ENCODE measurements around the gene LMAN2L.

LMAN2L gene

DNA sequence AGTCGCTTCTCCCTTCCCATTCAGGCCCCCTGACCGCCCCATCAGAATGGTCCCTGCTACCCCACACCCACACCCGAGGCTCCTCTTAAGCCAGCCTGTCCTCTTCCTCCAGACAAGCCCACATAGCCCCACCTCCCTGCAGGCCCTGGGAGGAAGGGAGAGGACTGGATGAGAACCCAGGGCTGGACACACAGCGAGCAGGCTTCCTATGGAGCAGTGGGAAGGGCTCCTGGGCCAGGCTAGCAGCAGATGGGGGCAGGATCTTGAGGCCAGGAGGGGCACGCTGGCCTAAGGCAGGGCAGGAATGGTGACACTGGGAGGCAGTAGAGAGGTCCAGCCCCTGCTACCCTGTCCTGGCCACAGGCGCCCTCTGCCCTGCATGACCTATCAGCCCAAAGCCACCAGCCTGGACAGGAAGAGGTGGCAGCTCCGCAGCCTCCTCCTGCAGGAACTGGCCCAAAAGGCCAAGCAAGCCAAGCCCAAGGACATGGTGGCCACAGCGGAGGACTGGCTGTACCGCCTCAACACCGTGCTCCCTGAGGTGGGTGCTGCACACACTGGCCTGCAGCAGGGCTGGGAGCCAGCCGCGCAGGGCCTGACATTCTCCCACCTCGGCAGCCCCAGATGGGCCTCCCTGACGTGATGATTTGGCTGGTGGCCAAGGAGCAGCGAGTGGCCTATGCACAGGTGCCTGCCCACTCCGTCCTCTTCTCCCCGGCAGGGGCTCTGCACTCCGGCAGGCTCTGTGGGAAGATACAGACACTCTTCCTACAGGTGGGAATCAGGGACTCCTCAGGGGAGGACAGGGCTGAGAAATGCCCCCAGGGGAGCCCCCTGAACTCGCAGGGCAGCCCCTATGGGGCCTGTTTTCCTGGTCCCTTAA lies 54.0 kb downstream of the LMAN2L start:
- TF ChIP-seq, protein P1, sequence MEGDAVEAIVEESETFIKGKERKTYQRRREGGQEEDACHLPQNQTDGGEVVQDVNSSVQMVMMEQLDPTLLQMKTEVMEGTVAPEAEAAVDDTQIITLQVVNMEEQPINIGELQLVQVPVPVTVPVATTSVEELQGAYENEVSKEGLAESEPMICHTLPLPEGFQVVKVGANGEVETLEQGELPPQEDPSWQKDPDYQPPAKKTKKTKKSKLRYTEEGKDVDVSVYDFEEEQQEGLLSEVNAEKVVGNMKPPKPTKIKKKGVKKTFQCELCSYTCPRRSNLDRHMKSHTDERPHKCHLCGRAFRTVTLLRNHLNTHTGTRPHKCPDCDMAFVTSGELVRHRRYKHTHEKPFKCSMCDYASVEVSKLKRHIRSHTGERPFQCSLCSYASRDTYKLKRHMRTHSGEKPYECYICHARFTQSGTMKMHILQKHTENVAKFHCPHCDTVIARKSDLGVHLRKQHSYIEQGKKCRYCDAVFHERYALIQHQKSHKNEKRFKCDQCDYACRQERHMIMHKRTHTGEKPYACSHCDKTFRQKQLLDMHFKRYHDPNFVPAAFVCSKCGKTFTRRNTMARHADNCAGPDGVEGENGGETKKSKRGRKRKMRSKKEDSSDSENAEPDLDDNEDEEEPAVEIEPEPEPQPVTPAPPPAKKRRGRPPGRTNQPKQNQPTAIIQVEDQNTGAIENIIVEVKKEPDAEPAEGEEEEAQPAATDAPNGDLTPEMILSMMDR (IDR thresholded peaks at IDR 0.05; ENCODE audit: low read depth, low read length), result no peak
- DNase-seq (ENCODE audit: low read depth, low spot score), result peak; percentile 25
- no peak overlapping the region for H3K4me3 ChIP-seq (ENCODE audit: low read depth, low read length)
- in situ Hi-C loops (cut with HindIII; ENCODE audit: low sequenced_read_pairs), result loop anchor here (25.0 kb wide), 1 partner anchor 126 kb away; the partner anchor contains the start of gene CNNM3

DNA sequence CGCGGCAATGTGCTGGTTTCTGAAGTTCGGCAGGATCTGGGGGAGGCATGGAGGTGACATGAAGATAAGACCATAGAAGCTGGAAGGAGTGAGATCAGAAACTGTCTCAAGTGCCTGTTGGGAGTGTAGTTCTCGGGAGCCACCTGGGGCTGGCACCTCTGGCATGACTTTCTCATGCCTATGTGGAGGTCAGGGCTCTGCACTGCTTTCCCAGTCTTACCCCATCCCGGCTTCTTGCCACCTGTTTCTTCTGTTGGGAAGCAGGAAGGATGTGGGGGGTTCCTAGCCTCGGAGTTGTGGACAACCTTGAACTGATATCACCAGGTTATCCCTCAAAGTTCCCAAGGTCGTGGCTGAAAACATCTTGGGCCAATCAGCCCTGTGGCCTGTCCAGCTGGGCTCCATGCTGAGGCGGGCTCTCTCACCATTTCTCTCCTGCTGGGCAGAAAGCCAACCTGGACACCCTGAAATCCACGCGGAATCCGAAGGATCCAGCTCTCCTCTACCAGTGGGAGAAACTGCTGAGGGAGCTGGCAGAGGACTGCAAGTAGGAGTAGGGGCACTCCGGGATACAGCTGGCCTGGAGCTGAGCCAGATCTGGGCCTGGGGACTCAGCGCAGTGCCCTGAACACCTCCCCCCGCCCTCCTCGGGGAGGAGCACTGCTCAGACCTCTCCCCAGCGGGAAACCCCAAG lies 54.8 kb downstream of the LMAN2L start:
- TF ChIP-seq, protein P1 (IDR thresholded peaks at IDR 0.05; ENCODE audit: low read depth, low read length), result no peak
- in situ Hi-C loops (cut with HindIII; ENCODE audit: low sequenced_read_pairs), result loop anchor here (25.0 kb wide), 1 partner anchor 127 kb away; the partner anchor contains the start of gene CNNM3
- H3K4me3 ChIP-seq (ENCODE audit: low read depth, low read length), result no peak overlapping the region
- DNase-seq (ENCODE audit: low read depth, low spot score), result no peak

DNA sequence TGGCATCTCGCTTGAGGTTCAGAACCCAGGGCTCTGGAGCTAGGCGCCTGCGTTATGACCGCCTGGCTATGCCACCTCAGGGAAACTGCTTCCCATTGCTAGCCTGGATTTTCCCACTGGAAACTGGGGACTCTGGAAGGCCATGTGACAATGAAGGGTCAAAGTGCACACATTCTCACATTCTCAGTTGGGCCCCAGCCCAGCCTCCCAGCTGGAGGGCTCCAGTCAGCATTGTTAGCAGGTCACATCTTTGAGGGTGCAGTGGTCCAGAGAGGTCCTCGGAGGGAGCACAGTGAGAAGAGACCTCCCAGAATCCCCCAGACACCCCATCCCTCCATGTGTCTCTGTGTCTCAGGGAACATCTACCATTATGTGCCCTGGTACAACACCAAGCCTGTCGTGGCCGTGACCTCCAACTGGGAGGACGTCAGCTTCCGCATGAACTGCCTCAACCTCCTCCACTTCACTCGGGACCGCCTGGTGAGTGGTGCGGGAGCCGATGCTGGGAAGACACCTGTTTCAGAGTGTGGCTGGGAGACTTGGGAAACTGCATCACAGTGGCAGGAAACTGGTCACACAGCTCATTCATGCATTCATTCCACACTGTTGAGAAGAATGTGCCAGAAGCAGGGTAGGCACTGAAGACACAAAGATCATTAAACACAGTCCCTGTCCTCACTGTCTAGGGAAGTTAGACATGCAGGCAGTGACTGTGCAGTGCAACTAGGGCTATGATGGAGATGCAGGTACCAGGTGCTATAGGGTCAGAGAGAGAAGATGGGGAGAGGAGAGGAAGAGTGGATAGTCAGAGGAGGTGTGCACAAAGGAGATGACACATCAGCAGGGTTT lies 55.7 kb downstream of the LMAN2L start:
- in situ Hi-C loops (cut with HindIII; ENCODE audit: low sequenced_read_pairs), result loop anchor here (25.0 kb wide), 1 partner anchor 128 kb away; the partner anchor contains the start of gene CNNM3
- no peak overlapping the region for H3K4me3 ChIP-seq (ENCODE audit: low read depth, low read length)
- TF ChIP-seq, protein P1 (IDR thresholded peaks at IDR 0.05; ENCODE audit: low read depth, low read length), result no peak
- DNase-seq (ENCODE audit: low read depth, low spot score), result no peak

DNA sequence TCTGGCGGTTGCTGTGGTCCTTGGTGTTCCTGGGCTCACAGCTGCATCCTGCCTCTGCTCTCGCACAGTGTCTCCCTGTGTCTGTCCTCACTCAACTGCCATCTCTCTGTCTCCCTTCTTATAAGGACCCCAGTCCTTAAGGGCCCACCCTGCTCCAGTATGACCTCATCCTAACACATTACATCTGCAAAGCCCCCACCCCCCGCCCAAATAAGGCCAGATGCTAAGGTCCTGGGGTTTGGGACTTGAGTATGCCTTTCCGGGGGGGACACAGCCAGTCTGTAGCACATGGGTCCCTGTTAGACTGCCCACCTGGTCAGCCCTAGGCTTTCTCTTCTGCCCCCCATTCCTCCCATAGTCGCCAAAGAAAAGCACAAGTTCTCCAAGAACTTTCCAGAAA lies 56.6 kb downstream of the LMAN2L start:
- DNase-seq (ENCODE audit: low read depth, low spot score), result no peak
- no peak overlapping the region for H3K4me3 ChIP-seq (ENCODE audit: low read depth, low read length)
- in situ Hi-C loops (cut with HindIII; ENCODE audit: low sequenced_read_pairs), result loop anchor here (25.0 kb wide), 1 partner anchor 129 kb away; the partner anchor contains the start of gene CNNM3
- TF ChIP-seq, protein P1 (IDR thresholded peaks at IDR 0.05; ENCODE audit: low read depth, low read length), result no peak

DNA sequence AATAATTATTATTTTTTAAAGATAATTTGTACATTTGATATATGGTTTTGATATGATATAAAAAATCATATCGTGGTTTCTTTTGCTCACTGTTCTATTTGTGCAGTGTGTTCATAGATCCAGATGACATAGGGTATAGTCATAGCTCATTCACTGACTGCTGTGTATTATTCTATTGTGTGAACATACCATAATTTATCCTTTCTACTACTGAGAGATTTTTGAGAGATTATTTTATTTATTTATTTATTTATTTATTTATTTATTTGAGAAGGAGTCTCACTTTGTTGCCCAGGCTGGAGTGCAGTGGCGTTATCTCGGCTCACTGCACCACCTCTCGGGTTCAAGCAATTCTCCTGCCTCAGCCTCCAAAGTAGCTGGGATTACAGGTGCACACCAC lies 58.3 kb downstream of the LMAN2L start:
- TF ChIP-seq, protein P1 (IDR thresholded peaks at IDR 0.05; ENCODE audit: low read depth, low read length), result no peak
- no peak for DNase-seq (ENCODE audit: low read depth, low spot score)
- in situ Hi-C loops (cut with HindIII; ENCODE audit: low sequenced_read_pairs), result loop anchor here (25.0 kb wide), 1 partner anchor 131 kb away; the partner anchor contains the start of gene CNNM3
- H3K4me3 ChIP-seq (ENCODE audit: low read depth, low read length), result no peak overlapping the region

Data from astrocyte of the spinal cord (primary cell).